GM10248 (cell line): Measurements from ENCODE around the gene CLCN2.

Experiments
- CTCF ChIA-PET: fragments of 300-600 bp; sonication (Branson Sonifier 250); formaldehyde crosslinking; extraction: SDS; loops from one replicate; lab custom pipeline; 2021; ENCODE audit warnings: antibody characterized with exemption; lab: Yijun Ruan, JAX
- POLR2A ChIA-PET: fragments of 350-650 bp; sonication (Branson Sonifier 250); formaldehyde crosslinking; extraction: SDS; loops from one replicate; lab custom pipeline; 2020; ENCODE audit warnings: antibody characterized with exemption; lab: Yijun Ruan, JAX
- DNase-seq: peaks from one replicate; pipeline ENCODE4 v3.0.0; 2012; ENCODE audit errors: extremely low spot score
- TF ChIP-seq, protein P1 (sequence below): IDR thresholded peaks from 2 replicates; pipeline ENCODE4 v1.5.1; 2012; ENCODE audit warnings: mild to moderate bottlenecking, low read depth; ENCODE audit errors: extremely low read depth, missing control alignments, control extremely low read depth

CLCN2 gene

DNA sequence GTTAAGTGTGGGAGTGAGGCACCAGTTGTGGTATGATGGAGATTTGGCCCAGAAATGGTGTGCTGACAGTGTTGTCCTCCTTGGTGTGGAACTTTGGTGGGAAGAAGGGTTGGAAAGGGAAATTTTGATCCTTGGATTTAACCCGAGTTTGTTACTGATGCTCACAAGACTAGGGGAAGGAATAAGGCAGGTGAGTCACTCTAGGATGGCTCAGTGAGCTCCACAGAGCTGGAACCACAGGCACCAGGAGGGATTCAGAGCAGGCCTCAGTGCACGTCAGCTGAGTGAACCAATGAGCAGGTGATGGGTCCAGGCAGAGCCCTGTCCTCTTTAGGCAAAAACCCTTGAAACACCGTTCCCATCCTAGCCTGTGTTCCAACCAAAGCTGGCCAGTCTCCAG is 29.9 kb upstream of the CLCN2 start:
- no peak for DNase-seq
- CTCF ChIA-PET, result interaction anchor here (0.9 to 1.7 kb wide), 3 partner anchors 20 to 29 kb away, joined by 3 read pairs; no protein-coding TSS in a partner anchor
- POLR2A ChIA-PET, result no interaction called here
- TF ChIP-seq, protein P1, sequence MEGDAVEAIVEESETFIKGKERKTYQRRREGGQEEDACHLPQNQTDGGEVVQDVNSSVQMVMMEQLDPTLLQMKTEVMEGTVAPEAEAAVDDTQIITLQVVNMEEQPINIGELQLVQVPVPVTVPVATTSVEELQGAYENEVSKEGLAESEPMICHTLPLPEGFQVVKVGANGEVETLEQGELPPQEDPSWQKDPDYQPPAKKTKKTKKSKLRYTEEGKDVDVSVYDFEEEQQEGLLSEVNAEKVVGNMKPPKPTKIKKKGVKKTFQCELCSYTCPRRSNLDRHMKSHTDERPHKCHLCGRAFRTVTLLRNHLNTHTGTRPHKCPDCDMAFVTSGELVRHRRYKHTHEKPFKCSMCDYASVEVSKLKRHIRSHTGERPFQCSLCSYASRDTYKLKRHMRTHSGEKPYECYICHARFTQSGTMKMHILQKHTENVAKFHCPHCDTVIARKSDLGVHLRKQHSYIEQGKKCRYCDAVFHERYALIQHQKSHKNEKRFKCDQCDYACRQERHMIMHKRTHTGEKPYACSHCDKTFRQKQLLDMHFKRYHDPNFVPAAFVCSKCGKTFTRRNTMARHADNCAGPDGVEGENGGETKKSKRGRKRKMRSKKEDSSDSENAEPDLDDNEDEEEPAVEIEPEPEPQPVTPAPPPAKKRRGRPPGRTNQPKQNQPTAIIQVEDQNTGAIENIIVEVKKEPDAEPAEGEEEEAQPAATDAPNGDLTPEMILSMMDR, result no peak

DNA sequence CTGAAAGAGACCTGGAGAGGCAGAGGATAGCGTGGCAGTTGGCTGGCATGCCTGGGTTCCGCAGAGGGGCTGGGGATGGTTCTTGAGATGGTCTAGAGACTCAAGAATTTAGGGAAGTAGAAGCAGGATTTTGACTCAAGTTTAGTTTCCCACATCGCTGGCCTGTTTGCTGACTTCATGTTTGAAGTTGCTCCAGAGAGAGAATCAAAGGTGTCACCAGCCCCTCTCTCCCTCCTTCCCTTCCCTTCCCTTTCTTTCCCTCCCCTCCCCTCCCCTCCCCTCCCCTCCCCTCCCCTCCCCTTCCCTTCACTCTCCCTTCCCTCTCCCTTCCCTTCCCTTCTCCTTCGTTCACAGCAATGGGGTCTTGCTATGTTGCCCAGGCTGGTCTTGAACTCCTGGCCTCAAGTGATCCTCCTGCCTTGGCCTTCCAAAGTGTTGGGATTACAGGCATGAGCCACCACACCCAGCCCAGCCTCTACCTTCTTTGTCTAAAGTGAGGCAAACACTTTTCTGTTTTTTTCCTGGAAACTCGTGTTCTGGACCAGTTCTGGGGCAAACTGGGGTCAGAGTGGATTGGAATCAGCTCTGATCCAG is 28.6 kb upstream of the CLCN2 start:
- TF ChIP-seq, protein P1, result no peak
- POLR2A ChIA-PET, result no interaction called here
- CTCF ChIA-PET, result interaction anchor here (0.9 to 1.7 kb wide), 5 partner anchors 19 to 34 kb away, joined by 3 to 5 read pairs (median 3); no protein-coding TSS in a partner anchor
- no peak for DNase-seq

DNA sequence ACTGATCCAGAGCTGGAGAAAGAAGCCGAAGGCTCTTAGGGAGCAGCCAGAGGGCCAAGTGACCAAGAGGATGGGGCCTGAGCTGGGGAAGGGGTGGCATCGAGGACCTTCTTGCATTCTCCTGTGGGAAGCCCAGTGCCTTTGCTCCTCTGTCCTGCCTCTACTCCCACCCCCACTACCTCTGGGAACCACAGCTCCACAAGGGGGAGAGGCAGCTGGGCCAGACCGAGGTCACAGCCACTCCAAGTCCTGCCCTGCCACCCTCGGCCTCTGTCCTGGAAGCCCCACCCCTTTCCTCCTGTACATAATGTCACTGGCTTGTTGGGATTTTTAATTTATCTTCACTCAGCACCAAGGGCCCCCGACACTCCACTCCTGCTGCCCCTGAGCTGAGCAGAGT is 28.0 kb upstream of the CLCN2 start:
- CTCF ChIA-PET, result interaction anchor here (1.4 kb wide), 1 partner anchor 34 kb away, joined by 5 read pairs; no protein-coding TSS in a partner anchor
- POLR2A ChIA-PET, result no interaction called here
- DNase-seq, result no peak
- TF ChIP-seq, protein P1, result no peak

DNA sequence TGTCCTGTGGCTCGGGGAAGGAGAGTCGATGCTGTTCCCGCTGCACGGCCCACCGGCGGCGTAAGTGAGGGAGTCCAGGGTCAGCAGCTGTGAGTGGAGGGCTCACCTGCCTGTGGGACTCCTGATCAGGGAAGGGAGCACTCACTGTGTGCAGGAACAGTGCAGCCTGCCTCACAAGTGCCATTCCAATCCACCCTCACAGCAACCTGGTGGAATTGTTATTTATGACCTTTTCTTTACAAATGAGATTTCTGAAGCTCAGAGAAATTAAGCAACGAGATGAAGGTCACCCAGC is 27.5 kb upstream of the CLCN2 start:
- DNase-seq, result no peak
- POLR2A ChIA-PET, result no interaction called here
- TF ChIP-seq, protein P1, result no peak
- CTCF ChIA-PET, result interaction anchor here (0.6 to 1.4 kb wide), 2 partner anchors 17 to 35 kb away, joined by 3 to 5 read pairs; no protein-coding TSS in a partner anchor

DNA sequence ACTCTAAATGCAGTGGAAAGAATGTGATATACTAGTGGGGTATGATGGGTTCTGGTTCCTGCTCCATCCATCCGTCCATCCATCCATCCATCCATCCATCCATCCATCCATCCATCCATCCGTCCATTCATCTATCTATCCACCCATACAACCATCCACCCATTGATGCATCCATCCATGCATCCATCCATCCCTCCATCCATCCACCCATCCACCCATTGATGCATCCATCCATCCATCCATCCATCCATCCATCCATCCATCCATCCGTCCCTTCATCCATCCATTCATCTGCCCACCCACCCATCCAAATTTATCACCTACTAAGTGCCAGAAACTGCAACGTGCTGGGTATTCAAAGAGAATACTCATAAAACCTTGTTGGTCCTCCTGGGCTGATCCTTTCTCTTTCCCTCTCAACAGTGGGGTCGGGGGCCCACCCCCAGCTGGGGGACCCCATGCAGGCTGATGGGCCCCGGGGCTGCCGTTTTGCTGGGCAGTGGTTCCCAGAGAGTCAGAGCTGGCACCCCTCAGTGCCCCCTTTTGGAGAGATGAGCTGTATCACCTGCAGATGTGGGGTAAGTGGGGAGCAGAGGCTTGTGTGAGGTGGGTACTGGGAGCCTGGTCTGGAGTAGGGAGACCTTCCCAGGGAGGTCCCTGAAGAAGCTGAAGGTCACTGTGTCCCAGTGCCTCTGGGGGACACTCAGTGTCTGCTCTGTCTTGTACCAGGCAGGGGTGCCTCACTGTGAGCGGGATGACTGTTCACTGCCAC is 26.9 kb upstream of the CLCN2 start:
- CTCF ChIA-PET, result interaction anchor here (0.6 to 1.4 kb wide), 2 partner anchors 17 to 35 kb away, joined by 3 to 5 read pairs; no protein-coding TSS in a partner anchor
- POLR2A ChIA-PET, result no interaction called here
- TF ChIP-seq, protein P1, result no peak
- no peak for DNase-seq

DNA sequence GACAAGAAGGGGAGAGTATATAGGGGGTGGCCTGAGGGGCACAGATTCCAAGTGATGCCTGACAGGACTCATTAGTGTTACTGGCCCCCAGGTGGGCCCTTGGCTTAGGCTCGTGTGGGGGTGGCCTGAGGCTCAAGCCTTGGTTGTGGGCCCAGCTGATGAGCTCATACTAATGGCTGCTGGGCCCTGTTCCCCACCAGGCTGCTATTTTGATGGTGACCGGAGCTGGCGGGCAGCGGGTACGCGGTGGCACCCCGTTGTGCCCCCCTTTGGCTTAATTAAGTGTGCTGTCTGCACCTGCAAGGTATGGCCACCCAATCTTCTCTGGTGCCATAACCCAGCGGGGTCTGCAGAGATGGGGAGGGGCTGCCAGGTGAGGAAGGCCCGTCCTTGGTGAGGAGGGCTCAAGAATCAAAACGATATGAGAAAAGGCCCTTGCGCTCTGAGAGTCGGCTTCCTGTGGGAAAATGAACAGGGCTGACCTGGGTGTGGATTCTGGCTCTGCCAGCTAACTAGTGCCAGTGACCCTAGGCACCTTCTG is 25.8 kb upstream of the CLCN2 start:
- POLR2A ChIA-PET, result no interaction called here
- no peak for DNase-seq
- CTCF ChIA-PET, result no interaction called here
- TF ChIP-seq, protein P1, result no peak
